HEK293 (cell line): ENCODE results near the gene ATP6V0C.

Source experiments
- BCL11A ChIP-seq: fragments of 450-650 bp; formaldehyde crosslinking; IDR thresholded peaks from 2 replicates; pipeline ENCODE4 v1.5.1; 2016; ENCODE audit warnings: low read depth, missing biosample characterization, missing genetic modification characterization
- CTCF ChIP-seq: fragments of 450-650 bp; formaldehyde crosslinking; IDR thresholded peaks from 2 replicates; pipeline ENCODE4 v1.5.1; 2016; ENCODE audit warnings: missing biosample characterization, missing genetic modification characterization
- ELK4 ChIP-seq: IDR thresholded peaks from 2 replicates; pipeline ENCODE4 v1.6.1; 2011; ENCODE audit warnings: mild to moderate bottlenecking, low read depth, low read length, borderline replicate concordance
- HOXA7 ChIP-seq: sonication (generic); formaldehyde crosslinking; IDR thresholded peaks from 2 replicates; pipeline ENCODE4 v1.8.1; 2022; ENCODE audit warnings: missing genetic modification reagents, borderline replicate concordance
- TCF7L2 ChIP-seq: IDR thresholded peaks from 2 replicates; pipeline ENCODE4 v1.6.1; 2011; ENCODE audit warnings: low read depth, mild to moderate bottlenecking, inconsistent platforms, low read length, moderate library complexity, borderline replicate concordance
- ZFP37 ChIP-seq: fragments of 450-650 bp; formaldehyde crosslinking; IDR thresholded peaks from 2 replicates; pipeline ENCODE4 v1.5.1; 2016; ENCODE audit warnings: missing biosample characterization, missing genetic modification characterization
- ZNF184 ChIP-seq: fragments of 450-650 bp; IDR thresholded peaks from 2 replicates; pipeline ENCODE4 v1.5.1; 2018; ENCODE audit warnings: missing biosample characterization, mild to moderate bottlenecking, missing genetic modification characterization
- ZNF341 ChIP-seq: fragments of 450-650 bp; formaldehyde crosslinking; IDR thresholded peaks from 2 replicates; pipeline ENCODE4; 2016; ENCODE audit warnings: low read depth, missing biosample characterization, missing genetic modification characterization

- TF ChIP-seq CTCF (no peak), ZFP37 (tag by site-specific recombination) (no peak), HOXA7 (CRISPR knock-in tag) (no peak), TCF7L2 (no peak), BCL11A (tag by site-specific recombination) (no peak), ZNF184 (tag by site-specific recombination) (no peak), ZNF341 (tag by site-specific recombination) (no peak), ELK4 (no peak)
These were observed 10.1 kb downstream of the ATP6V0C start for GRCh38 chr16:2523801-2524231.
